Kidney (tissue), 14 donors: ENCODE data around the gene HPCAL1. TPM values are rescaled to one million over a fixed set of nuclear protein-coding genes. Genes with fewer than 3 reads are reported as not detected.

Source experiments
- DNase-seq, 5 donors: peaks; one replicate each; pipeline ENCODE4 v3.0.0-alpha.2; 2013 to 2020
- FAIRE-seq: peaks from 2 replicates; lab custom pipeline; 2012; peaks lifted over from hg19 to GRCh38; lab: Jason Lieb, UNC
- H3K27ac ChIP-seq, 2 donors: one replicate each; pipeline ENCODE4 v1.7.0; 2013; ENCODE audit warnings: low read depth in 2 of 2, low read length in 2 of 2, inconsistent platforms in 1 of 2
- H3K27me3 ChIP-seq: one replicate; pipeline ENCODE4 v1.7.1; 2013; ENCODE audit warnings: low read length, inconsistent platforms; ENCODE audit not compliant: control insufficient read depth, insufficient read depth
- H3K36me3 ChIP-seq, 3 donors: one replicate each; pipeline versions ENCODE4 v1.7.0 to v1.7.1; 2013; ENCODE audit warnings: low read length in 3 of 3, control low read depth in 1 of 3, inconsistent platforms in 1 of 3; ENCODE audit not compliant: insufficient read depth in 3 of 3, control insufficient read depth in 2 of 3
- H3K4me1 ChIP-seq, 3 donors: one replicate each; pipeline versions ENCODE4 v1.7.0 to v1.7.1; 2013; ENCODE audit warnings: low read length in 3 of 3, inconsistent platforms in 1 of 3, low read depth in 1 of 3; ENCODE audit not compliant: control insufficient read depth in 2 of 3, insufficient read depth in 2 of 3
- H3K4me3 ChIP-seq, 3 donors: one replicate each; pipeline versions ENCODE4 v1.7.0 to v1.8.1; 2013; ENCODE audit warnings: low read length in 3 of 3, control low read depth in 1 of 3, inconsistent platforms in 1 of 3
- H3K9ac ChIP-seq, 3 donors: one replicate each; pipeline versions ENCODE4 v1.7.0 to v1.7.1; 2013; ENCODE audit warnings: low read length in 3 of 3, control low read depth in 1 of 3, inconsistent platforms in 1 of 3
- H3K9me3 ChIP-seq, 3 donors: one replicate each; pipeline versions ENCODE4 v1.7.0 to v1.7.1; 2013; ENCODE audit warnings: low read length in 3 of 3, control low read depth in 1 of 3, inconsistent platforms in 1 of 3; ENCODE audit not compliant: control insufficient read depth in 2 of 3, insufficient read depth in 1 of 3
- intact Hi-C: fragments of 100-400 bp; cut with DNase I; formaldehyde crosslinking; loops from one replicate; pipeline ENCODE4 v1.11.1; 2022
- polyA plus RNA-seq: library from polyadenylated mRNA; stranded (reverse); fragments of 350-450 nt; fragmentation: Illumina TruSeq; extraction: RNeasy Lipid Tissue Mini Kit (QIAGEN cat#74804); gene quantifications from one replicate; pipeline ENCODE4 v1.2.3, GENCODE V29; 2014; ENCODE audit warnings: low read depth, low replicate concordance; ENCODE audit not compliant: insufficient read depth
- total RNA-seq: library from RNA; stranded (reverse); fragmentation: NEBNext Ultra II Directional; extraction: Animal tissue kit (Norgen Biotek cat#: 25700); gene quantifications from one replicate; pipeline ENCODE4 v1.2.1, GENCODE V29; 2021
- TF ChIP-seq, protein P1 (sequence below): IDR thresholded peaks from 3 replicates; pipeline ENCODE4 v1.5.1; 2012; ENCODE audit warnings: mild to moderate bottlenecking, moderate library complexity, borderline replicate concordance; ENCODE audit not compliant: insufficient read depth; ENCODE audit errors: extremely low read depth
- donor health status: control.
- donor health status: control.
- donor health status: control.
- donor health status: control.
- donor health status: control.
- donor health status: DM: yes; HTN: yes; CAD: no.
- donor health status: Normal renal cell carcinoma (clear cell type).

HPCAL1 gene
- total and polyA plus RNA-seq, 2 donors from 2014 or later: 47.3 to 121 TPM

DNA sequence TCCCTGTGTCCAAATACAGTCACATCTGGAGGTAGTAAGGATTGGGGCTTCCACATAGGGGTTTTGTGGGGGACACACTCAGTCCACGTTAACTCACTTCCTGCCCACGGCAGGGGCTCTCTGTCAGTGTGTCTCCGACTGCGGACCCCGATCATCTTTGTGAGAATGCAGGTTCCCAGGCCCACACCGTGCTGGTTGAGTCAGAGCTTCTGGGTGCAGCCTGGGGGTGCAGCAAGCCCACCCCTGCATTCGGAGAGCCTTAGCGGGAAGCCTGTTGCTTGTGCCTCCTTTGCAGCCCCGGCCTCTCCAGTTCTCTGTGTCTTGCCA, 28.0 kb downstream of the HPCAL1 start:
- Histone ChIP-seq H3K27me3 (no peaks in the 10 kb centered on the region), H3K36me3 (no peaks in the 10 kb centered on the region), H3K4me1 (peaks cover 0 to 49% (median 47%) of the 10 kb centered on the region in 3 donors), H3K9ac (peak overlapping the region in 1 of 3 donors; percentile 53), H3K9me3 (peaks cover 0 to 6% (median 0%) of the 10 kb centered on the region in 3 donors), H3K27ac (peak overlapping the region; percentile 33 to 65), H3K4me3 (no peak overlapping the region)
- DNase-seq (no peak), FAIRE-seq (no peak)
- intact Hi-C loops: no loop called here
- TF ChIP-seq, protein P1, sequence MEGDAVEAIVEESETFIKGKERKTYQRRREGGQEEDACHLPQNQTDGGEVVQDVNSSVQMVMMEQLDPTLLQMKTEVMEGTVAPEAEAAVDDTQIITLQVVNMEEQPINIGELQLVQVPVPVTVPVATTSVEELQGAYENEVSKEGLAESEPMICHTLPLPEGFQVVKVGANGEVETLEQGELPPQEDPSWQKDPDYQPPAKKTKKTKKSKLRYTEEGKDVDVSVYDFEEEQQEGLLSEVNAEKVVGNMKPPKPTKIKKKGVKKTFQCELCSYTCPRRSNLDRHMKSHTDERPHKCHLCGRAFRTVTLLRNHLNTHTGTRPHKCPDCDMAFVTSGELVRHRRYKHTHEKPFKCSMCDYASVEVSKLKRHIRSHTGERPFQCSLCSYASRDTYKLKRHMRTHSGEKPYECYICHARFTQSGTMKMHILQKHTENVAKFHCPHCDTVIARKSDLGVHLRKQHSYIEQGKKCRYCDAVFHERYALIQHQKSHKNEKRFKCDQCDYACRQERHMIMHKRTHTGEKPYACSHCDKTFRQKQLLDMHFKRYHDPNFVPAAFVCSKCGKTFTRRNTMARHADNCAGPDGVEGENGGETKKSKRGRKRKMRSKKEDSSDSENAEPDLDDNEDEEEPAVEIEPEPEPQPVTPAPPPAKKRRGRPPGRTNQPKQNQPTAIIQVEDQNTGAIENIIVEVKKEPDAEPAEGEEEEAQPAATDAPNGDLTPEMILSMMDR: no peak

GRCh38 chr2:10331027-10331701, 28.5 kb downstream of the HPCAL1 start:
- Histone ChIP-seq H3K27ac (peak overlapping the region in 1 of 2 donors; percentile 65), H3K9me3 (peaks cover 0 to 6% (median 0%) of the 10 kb centered on the region in 3 donors), H3K27me3 (no peaks in the 10 kb centered on the region), H3K9ac (no peak overlapping the region), H3K4me1 (peaks cover 0 to 44% (median 42%) of the 10 kb centered on the region in 3 donors), H3K36me3 (no peaks in the 10 kb centered on the region), H3K4me3 (no peak overlapping the region)
- FAIRE-seq (no peak), DNase-seq (peak in 2 of 5 donors; percentile 42 to 86)
- intact Hi-C loops: no loop called here
- TF ChIP-seq, protein P1: no peak

DNA sequence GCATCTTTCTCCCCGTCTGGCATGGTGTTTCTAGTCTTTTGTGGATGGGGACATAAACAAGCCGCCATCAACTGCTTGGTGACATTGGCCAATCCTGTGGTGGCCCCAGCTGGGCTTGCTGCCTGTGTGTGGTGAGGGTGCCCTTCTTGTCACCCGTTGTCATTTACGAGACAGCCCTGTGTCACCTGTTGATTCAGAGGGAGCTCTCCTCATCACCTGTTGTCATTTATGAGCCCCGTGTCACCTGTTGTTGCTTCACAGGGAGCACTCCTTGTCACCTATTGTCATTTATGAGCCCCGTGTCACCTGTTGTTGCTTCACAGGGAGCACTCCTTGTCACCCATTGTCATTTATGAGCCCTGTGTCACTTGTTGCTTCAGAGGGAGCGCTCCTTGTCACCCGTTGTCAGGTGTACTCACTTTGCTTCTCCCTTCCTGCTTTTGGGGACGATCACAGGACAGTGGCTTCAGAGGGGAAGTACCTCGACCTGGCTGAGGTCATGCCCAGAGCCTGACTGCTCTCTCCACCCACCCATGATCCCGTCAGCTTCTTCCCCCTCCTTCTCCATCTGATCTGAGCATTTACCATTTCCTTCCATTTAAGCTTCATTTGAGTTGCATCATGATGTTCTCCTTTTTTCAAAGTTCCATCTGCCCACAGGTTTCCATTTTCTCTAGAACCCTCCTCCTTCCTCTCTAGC, 29.1 kb downstream of the HPCAL1 start:
- no peak overlapping the region for H3K4me3 ChIP-seq
- H3K9me3 ChIP-seq: peaks cover 0 to 6% (median 0%) of the 10 kb centered on the region in 3 donors
- no peaks in the 10 kb centered on the region for H3K27me3 ChIP-seq
- TF ChIP-seq, protein P1: no peak
- H3K4me1 ChIP-seq: peaks cover 0 to 39% (median 36%) of the 10 kb centered on the region in 3 donors
- intact Hi-C loops: no loop called here
- H3K9ac ChIP-seq: no peak overlapping the region
- H3K36me3 ChIP-seq: no peaks in the 10 kb centered on the region
- H3K27ac ChIP-seq: peak overlapping the region; percentile 10 to 54
- DNase-seq (no peak), FAIRE-seq (no peak)
